ENCODE measurements around the gene RASGEF1C. TPM values are rescaled to one million over a fixed set of nuclear protein-coding genes. Genes with fewer than 3 reads are reported as not detected.
A peak's percentile ranks its signal among the peaks of the same experiment; 100 is the strongest.

Gene RASGEF1C
- total and polyA plus RNA-seq, 10 of the 15 experiments (the other 5 are each of a cell fraction or from before 2014, with no cell fraction given) = not detected

DNA sequence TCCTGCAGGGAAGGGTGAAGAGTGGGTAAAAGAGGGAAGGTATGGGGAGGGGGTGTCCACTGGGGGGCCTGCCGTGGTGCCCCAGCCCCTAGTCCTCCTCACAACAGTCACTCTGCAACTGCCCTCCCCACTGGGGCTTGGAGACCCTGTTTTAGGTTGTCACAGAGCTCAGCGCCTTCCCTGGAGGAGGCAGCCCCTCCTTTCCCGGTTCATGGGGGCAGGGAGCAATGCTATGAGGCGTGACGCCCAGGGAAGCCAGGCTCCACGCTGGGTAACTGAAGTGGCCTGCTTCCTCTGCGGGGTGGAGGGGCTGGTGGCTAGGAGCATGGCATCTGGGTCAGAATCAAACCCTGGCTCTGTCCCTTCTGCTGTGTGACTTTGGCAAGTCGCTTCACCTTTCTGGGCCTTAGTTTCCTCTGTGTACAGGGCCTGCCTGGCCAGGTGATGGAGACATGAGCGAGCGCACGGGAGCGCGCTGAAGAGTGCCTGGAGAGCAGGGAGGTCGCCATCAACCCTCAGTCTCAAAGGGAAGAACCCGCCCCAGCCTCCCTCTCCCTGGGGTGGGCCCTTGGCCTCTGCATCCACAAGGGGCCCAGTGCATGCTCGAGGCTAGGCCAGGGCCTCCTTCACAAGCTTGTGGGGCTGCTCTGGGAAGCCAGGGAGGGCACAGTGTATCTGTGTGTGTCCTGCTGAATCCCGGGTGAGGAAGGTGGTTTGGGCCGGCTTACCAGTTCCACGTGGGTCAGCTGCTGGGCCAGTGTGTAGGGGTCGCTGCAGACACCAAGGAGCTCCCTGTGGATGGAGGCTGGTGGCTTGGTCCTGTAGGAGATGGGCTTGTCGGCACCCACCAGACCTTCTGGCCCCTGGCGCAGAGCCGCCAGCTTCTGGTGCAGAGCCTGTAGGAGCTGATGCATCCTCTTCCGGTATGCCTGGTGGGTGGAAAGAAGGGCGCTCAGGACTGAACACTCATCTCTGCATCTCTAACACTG, 81.0 kb downstream of the RASGEF1C start (continued):
- TF ChIP-seq, protein P1, sequence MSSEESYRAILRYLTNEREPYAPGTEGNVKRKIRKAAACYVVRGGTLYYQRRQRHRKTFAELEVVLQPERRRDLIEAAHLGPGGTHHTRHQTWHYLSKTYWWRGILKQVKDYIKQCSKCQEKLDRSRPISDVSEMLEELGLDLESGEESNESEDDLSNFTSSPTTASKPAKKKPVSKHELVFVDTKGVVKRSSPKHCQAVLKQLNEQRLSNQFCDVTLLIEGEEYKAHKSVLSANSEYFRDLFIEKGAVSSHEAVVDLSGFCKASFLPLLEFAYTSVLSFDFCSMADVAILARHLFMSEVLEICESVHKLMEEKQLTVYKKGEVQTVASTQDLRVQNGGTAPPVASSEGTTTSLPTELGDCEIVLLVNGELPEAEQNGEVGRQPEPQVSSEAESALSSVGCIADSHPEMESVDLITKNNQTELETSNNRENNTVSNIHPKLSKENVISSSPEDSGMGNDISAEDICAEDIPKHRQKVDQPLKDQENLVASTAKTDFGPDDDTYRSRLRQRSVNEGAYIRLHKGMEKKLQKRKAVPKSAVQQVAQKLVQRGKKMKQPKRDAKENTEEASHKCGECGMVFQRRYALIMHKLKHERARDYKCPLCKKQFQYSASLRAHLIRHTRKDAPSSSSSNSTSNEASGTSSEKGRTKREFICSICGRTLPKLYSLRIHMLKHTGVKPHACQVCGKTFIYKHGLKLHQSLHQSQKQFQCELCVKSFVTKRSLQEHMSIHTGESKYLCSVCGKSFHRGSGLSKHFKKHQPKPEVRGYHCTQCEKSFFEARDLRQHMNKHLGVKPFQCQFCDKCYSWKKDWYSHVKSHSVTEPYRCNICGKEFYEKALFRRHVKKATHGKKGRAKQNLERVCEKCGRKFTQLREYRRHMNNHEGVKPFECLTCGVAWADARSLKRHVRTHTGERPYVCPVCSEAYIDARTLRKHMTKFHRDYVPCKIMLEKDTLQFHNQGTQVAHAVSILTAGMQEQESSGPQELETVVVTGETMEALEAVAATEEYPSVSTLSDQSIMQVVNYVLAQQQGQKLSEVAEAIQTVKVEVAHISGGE (CRISPR knock-in tag; IDR thresholded peaks at IDR 0.05) = no peak
- TF ChIP-seq TCF12 (IDR thresholded peaks at IDR 0.05; ENCODE audit: low read depth, low read length) = no peak

DNA sequence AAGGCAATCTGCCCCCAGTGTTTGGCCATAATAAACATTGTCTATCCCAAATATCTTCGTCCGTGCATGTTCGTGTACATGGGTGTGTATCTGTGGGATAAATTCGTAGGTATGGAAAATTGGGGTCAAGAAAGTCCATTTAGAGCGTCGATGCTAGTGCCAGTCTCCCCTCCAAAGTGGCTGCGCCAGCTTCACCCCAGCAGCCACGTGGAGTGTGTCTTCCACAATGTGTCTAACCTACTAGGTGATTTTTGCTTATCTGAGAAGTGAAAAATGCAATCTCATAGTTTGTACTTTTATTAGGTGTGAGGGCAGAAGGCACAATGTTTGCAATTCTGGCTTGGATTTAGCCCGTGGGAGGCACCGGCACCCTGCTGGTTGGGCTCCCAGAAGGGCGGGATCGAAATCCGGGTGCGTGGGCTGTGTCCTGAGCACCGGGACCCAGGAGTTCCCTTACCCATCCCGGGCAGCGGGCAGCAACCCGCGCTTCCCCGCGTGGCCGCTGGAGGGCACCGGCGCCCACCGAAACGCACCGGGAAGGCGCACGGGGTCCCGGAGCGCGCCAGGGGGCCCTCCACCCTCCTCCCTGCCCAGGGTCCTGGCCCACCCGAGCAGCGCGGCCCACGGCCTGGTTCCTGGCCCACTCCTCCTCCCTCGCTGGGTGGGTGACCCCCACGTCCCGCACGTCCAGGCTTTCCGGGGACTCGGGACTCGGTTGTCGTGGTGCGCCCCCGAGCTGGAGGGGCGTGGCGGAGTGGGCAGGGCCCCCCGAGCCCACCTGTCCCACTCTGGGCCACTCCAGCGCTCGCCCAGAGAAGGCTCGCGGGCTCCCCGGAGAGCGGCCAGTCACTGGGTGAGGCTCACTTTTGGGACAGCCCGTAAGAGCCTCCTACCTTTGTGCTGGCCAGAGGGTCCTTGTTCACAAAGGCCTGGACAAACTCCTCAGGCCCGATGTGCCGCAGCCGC, 82.0 kb downstream of the RASGEF1C start:
- RAD21 ChIA-PET (ENCODE audit: unreplicated experiment) = no interaction called here
- in situ Hi-C loops (cut with MboI) (no loop called here), intact Hi-C loops (cut with micrococcal nuclease; ENCODE audit: unreplicated experiment) (loop anchor here (5.0 to 10.0 kb wide), 4 partner anchors 190 to 545 kb away; no protein-coding TSS in a partner anchor)
- Histone ChIP-seq H3K4me1 (ENCODE audit: control insufficient read depth, insufficient read depth, low read length) (no peaks in the 10 kb centered on the region), H3K36me3 (ENCODE audit: control insufficient read depth in 2 of 2, insufficient read depth in 2 of 2, low read length in 1 of 2) (no peaks in the 10 kb centered on the region), H3K9ac (ENCODE audit: control insufficient read depth, insufficient read depth, low read length) (no peak overlapping the region), H3K4me3 (no peak overlapping the region), H3K9me3 (replicated peaks; ENCODE audit: control insufficient read depth, insufficient read depth, low read length) (no peaks in the 10 kb centered on the region), H3K79me2 (ENCODE audit: control insufficient read depth, insufficient read depth, low read length) (no peaks in the 10 kb centered on the region), H3K27me3 (replicated peaks in 1 of 2; ENCODE audit: control insufficient read depth in 2 of 2, insufficient read depth in 2 of 2, low read length in 1 of 2) (no peaks in the 10 kb centered on the region; a peak in 1 of 4 replicates), H3K4me2 (ENCODE audit: control insufficient read depth, insufficient read depth) (no peak overlapping the region), H3K27ac (ENCODE audit: control insufficient read depth, insufficient read depth) (no peak overlapping the region), H2AFZ (ENCODE audit: control insufficient read depth, low read depth, low read length) (no peak overlapping the region), H4K20me1 (ENCODE audit: control insufficient read depth, insufficient read depth) (no peaks in the 10 kb centered on the region)
- ATAC-seq (peak; percentile 81), DNase-seq (ENCODE audit: low read depth, low spot score) (no peak), FAIRE-seq (no peak)
- WGBS (ENCODE audit: insufficient coverage, insufficient replicate concordance, low lambda C conversion rate, missing lambda C conversion rate) = 44% methylated on average over 33 of the region's 59 CpGs
- peak; percentile 36 for TF ChIP-seq SMC3 (IDR thresholded peaks at IDR 0.05; ENCODE audit: borderline replicate concordance, low read length)
- TF ChIP-seq, protein P2, sequence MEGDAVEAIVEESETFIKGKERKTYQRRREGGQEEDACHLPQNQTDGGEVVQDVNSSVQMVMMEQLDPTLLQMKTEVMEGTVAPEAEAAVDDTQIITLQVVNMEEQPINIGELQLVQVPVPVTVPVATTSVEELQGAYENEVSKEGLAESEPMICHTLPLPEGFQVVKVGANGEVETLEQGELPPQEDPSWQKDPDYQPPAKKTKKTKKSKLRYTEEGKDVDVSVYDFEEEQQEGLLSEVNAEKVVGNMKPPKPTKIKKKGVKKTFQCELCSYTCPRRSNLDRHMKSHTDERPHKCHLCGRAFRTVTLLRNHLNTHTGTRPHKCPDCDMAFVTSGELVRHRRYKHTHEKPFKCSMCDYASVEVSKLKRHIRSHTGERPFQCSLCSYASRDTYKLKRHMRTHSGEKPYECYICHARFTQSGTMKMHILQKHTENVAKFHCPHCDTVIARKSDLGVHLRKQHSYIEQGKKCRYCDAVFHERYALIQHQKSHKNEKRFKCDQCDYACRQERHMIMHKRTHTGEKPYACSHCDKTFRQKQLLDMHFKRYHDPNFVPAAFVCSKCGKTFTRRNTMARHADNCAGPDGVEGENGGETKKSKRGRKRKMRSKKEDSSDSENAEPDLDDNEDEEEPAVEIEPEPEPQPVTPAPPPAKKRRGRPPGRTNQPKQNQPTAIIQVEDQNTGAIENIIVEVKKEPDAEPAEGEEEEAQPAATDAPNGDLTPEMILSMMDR (IDR thresholded peaks at IDR 0.05 in 2 of 3, conservative IDR thresholded peaks at IDR 0.05 in 1 of 3; ENCODE audit: control insufficient read depth in 2 of 3, extremely low read depth in 1 of 3, insufficient read depth in 1 of 3, low read depth in 3 of 3, low read length in 3 of 3) = peak; percentile 58 to 71 (median 63)
- peak; percentile 69 for TF ChIP-seq RAD21 (IDR thresholded peaks at IDR 0.05; ENCODE audit: insufficient read depth, low read depth, low read length)
- no peak for TF ChIP-seq NR2C1 (IDR thresholded peaks at IDR 0.05)
- TF ChIP-seq IKZF1 (conservative IDR thresholded peaks at IDR 0.05) = 0 out of 2 replicates have a peak, but pooled peaks have one; percentile 11
- BruUV-seq (replicated peaks) = no TSS peak
- SMC1A ChIA-PET (ENCODE audit: uncharacterized antibody, unreplicated experiment) = interaction anchor here (1.0 kb wide), 1 partner anchor 202 kb away, joined by 3 read pairs; no protein-coding TSS in a partner anchor
- POLR2A ChIA-PET = no interaction called here
- CTCF ChIA-PET = interaction anchor here (1.7 kb wide), 1 partner anchor 187 kb away, joined by 6 read pairs; no protein-coding TSS in a partner anchor

All from GM12878 (cell line).